Progenitor cell of endocrine pancreas (in vitro differentiated cells): ENCODE measurements around the gene BST1. TPM values are rescaled to one million over a fixed set of nuclear protein-coding genes. Genes with fewer than 3 reads are reported as not detected.

Source experiments
- DNase-seq: peaks from one replicate; pipeline ENCODE4 v3.0.0; 2021; ENCODE audit warnings: low spot score; ENCODE audit not compliant: unreplicated experiment
- H3K27ac Mint-ChIP-seq: 2 replicates; pipeline ENCODE4 v1.8.0; 2021; ENCODE audit warnings: mild to moderate bottlenecking, moderate library complexity, mixed read lengths
- H3K27me3 Mint-ChIP-seq: 2 replicates; pipeline ENCODE4 v1.8.0; 2021; ENCODE audit warnings: mixed read lengths
- H3K36me3 Mint-ChIP-seq: 2 replicates; pipeline ENCODE4 v1.8.0; 2022; ENCODE audit warnings: mixed read lengths; ENCODE audit not compliant: insufficient read depth
- H3K4me1 Mint-ChIP-seq: 2 replicates; pipeline ENCODE4 v1.8.0; 2021; ENCODE audit warnings: low read depth, mixed read lengths
- H3K4me3 Mint-ChIP-seq: 2 replicates; pipeline ENCODE4 v1.8.0; 2021; ENCODE audit warnings: low read depth, mild to moderate bottlenecking, moderate library complexity, mixed read lengths
- H3K9me3 Mint-ChIP-seq: 2 replicates; pipeline ENCODE4 v1.8.0; 2021; ENCODE audit warnings: low read depth, mixed read lengths
- CTCF ChIP-seq: fragments of 200-600 bp; sonication (generic); IDR thresholded peaks from one replicate; pipeline ENCODE4 v1.5.0; 2021; ENCODE audit warnings: antibody characterized with exemption, mild to moderate bottlenecking; ENCODE audit not compliant: unreplicated experiment
- total RNA-seq: library from RNA; stranded (reverse); gene quantifications from 2 replicates; pipeline ENCODE4 v1.2.1, GENCODE V29; 2021

BST1 gene
- total RNA-seq, 1 donor from 2014 or later: 0.38 TPM

DNA sequence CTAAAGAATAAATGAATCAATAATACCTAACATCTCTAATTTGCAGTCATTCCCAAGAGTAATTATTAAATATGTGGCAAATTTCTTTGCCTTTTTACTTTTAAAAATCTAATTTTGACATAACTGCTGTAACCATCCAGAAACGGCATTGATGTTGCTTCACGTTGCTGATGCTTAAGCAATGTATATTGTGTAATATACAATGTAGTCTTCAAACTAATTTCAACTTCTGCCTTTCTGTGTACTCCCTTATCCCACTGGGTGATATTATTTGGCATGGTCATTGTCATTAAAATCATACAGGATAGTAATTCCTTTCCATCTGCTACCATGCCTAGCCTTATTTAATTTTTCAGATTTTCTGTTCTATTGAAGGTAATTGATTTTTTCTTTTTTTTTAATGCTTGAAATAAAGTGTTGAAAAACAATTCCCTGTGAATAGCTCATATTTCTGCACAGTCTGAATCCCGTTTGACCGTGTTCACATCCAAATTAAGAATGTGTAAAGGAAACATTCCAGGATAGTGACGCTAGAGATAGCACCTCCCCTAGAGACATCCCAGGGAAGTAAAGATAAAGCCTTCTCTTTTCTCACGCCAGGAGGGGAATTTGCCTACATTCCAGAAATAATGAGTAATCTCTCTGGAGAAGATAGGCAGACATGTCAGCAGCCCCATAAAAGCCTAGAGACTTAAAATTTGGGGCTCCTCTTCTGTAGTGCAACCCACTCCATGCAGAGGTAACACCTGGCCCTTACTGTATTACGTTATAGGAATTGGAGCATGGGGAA, 12.7 kb upstream of the BST1 start:
- peaks cover 20% of the 10 kb centered on the region for H3K36me3 Mint-ChIP-seq
- H3K4me3 Mint-ChIP-seq: no peak overlapping the region
- DNase-seq: no peak
- peaks cover 8% of the 10 kb centered on the region for H3K9me3 Mint-ChIP-seq
- H3K4me1 Mint-ChIP-seq: peaks cover 5% of the 10 kb centered on the region
- TF ChIP-seq CTCF: no peak
- no peaks in the 10 kb centered on the region for H3K27me3 Mint-ChIP-seq
- peak overlapping the region; percentile 5 for H3K27ac Mint-ChIP-seq

DNA sequence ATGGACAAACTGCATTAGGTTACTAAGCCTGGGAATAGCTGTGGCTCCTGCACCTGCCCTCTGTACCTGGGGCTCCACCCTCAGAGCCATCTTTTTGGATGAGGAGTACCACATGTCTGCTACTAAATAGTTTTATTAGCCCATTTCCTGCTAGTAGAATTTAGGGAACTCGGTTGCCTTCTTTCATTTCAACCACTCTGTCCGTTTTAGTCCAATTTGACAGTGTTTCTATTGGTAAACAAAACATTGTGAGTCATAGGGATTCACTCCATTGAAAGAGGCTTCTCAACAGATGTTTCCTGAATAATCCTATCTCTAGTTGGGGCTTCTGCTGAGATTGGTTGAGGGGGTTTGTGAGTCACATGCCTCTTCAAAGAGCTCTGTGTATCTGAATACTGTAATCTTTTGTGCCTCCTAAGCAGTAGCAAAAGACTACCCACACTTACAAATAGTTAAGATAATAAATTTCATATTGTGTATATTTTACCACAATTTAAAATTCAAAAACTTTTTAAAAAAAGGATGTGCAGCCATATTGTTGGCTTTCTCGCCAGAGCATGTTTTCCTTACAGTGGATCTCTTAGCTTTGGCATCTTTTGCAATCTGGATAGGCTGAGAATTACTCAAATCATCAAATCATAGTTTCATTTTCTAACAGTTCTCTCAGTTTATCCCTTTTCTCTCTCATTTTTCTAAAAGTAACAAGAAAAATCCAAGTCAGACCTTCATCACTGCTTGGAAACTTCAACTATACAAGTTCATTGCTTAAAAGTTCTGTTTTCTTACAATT, 11.3 kb upstream of the BST1 start:
- H3K9me3 Mint-ChIP-seq: peaks cover 8% of the 10 kb centered on the region
- peaks cover 5% of the 10 kb centered on the region for H3K4me1 Mint-ChIP-seq
- DNase-seq: no peak
- no peak overlapping the region for H3K27ac Mint-ChIP-seq
- no peak for TF ChIP-seq CTCF
- H3K4me3 Mint-ChIP-seq: no peak overlapping the region
- no peaks in the 10 kb centered on the region for H3K27me3 Mint-ChIP-seq
- peaks cover 12% of the 10 kb centered on the region for H3K36me3 Mint-ChIP-seq

DNA sequence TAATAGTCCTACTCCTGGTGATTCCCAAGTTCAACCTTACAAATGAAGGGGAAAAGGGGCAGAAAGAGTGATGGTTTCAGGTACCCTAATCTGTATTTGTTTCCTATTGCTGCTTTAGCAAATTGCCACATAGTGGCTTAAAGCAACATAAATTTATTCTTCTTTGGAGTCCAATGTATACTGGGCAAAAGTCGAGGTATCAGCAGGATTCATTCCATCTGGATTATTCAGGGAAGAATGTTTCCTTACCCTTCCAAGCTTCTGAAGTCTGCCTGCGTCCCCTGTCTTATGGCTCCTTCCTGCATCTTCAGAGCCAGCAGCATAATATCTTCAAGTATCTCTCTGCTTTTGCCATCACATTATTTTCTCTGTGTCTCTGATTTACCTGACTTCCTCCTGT, 10.3 kb upstream of the BST1 start:
- Mint-ChIP-seq H3K4me3 (no peak overlapping the region), H3K27me3 (no peaks in the 10 kb centered on the region), H3K4me1 (peaks cover 5% of the 10 kb centered on the region)

GRCh38 chr4:15694431-15694830, 8.4 kb upstream of the BST1 start:
- no peak overlapping the region for H3K4me3 Mint-ChIP-seq
- H3K9me3 Mint-ChIP-seq: peaks cover 15% of the 10 kb centered on the region
- peaks cover 6% of the 10 kb centered on the region for H3K4me1 Mint-ChIP-seq
- peaks cover 3% of the 10 kb centered on the region for H3K36me3 Mint-ChIP-seq
- no peak for DNase-seq
- peak overlapping the region; percentile 77 for H3K27ac Mint-ChIP-seq
- no peak for TF ChIP-seq CTCF
- no peaks in the 10 kb centered on the region for H3K27me3 Mint-ChIP-seq

More for the DNA sequence above, 10.3 kb upstream of the BST1 start:
- DNase-seq: no peak
- Mint-ChIP-seq H3K27ac (no peak overlapping the region), H3K9me3 (peaks cover 8% of the 10 kb centered on the region), H3K36me3 (peaks cover 6% of the 10 kb centered on the region)
- no peak for TF ChIP-seq CTCF

- peaks cover 15% of the 10 kb centered on the region for H3K9me3 Mint-ChIP-seq
- no peak overlapping the region for H3K27ac Mint-ChIP-seq
- H3K4me1 Mint-ChIP-seq: peaks cover 6% of the 10 kb centered on the region
- H3K4me3 Mint-ChIP-seq: no peak overlapping the region
- no peak for DNase-seq
- no peak for TF ChIP-seq CTCF
- H3K36me3 Mint-ChIP-seq: peaks cover 4% of the 10 kb centered on the region
- H3K27me3 Mint-ChIP-seq: no peaks in the 10 kb centered on the region
These were observed 7.6 kb upstream of the BST1 start for GRCh38 chr4:15695240-15695699.
